HG02970 (cell line): ENCODE results near the gene LIN7C.
A peak's percentile ranks its signal among the peaks of the same experiment; 100 is the strongest.
"Not testable (repeated sequence)": the region's sequence is repeated elsewhere in the genome, so short reads cannot be mapped to it uniquely, and the experiment has no call there.

Source experiments
- ATAC-seq: cut with Tn5 transposase; IDR thresholded peaks from one replicate; pipeline ENCODE4 v1.9.1; 2021; ENCODE audit warnings: mild to moderate bottlenecking, moderate library complexity, moderate number of reproducible peaks; ENCODE audit not compliant: unreplicated experiment, low FRiP score

LIN7C gene

GRCh38 chr11:27506200-27507182 is at the start of gene LIN7C:
Gene LIN7C, minus strand, starts transcription at chr11:27506769. Its CDS starts 17 bp downstream, at chr11:27506752.
- peak; percentile 97 for ATAC-seq

DNA sequence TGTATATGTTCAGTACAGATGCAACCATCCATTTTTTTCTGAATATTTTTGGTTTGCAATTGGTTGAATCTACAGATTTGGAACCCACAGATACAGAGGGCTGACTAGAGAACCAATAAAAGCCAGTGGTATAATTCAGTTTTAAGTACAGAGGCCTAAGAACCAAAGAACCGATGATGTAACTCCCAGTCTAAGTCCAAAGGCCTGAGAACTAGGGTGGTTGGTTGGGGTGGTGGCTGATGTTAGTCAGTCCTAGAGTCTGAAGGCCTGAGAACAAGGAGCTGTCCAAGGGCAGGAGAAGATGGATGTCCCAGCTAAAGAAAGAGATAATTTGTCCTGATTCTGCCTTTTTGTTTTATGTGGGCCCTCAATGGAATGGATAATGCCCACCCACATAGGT is 48.7 kb upstream of the LIN7C start:
- no peak for ATAC-seq

GRCh38 chr11:27553186-27553585 is 46.6 kb upstream of the LIN7C start:
- ATAC-seq = no peak

- ATAC-seq = no peak
These were observed 45.8 kb upstream of the LIN7C start for GRCh38 chr11:27552341-27552740.

DNA sequence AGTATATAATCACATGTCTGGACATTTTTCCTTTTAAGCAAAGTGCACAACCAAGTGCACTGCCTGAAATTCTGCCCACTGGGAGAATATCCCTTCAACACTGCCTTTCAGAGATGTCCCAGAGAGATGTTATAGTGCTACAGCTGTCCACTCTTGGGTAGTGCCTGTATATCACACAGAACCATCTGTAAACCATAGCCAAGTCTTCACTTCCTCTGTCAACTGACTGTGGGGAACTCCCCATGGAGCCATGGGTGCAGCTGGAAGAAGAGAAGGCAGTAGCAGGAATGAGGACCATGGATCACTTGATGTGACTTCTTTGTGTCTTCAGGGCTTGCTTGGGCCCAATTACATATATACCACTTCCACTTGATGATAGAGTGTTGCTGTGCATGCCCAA is 44.6 kb upstream of the LIN7C start:
- no peak for ATAC-seq

DNA sequence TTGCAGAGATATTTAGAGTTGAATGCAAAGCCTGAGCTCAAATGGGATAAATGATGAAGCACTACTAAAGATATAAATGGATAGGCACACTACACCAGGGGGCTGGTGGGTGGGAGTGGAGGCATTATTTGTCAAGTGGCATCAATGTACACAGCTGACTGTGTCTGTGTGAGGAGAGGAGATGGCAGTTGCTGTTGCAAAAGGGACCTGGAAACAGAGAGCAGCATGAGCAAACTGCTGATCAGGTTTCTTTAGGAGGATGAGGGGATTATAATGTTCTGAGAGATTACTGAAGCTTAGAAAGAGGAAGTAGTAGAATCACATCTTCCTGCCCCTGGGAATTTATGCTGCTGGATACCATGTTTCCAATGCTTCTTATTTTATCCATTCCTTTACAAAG is 39.4 kb upstream of the LIN7C start:
- ATAC-seq = no peak

DNA sequence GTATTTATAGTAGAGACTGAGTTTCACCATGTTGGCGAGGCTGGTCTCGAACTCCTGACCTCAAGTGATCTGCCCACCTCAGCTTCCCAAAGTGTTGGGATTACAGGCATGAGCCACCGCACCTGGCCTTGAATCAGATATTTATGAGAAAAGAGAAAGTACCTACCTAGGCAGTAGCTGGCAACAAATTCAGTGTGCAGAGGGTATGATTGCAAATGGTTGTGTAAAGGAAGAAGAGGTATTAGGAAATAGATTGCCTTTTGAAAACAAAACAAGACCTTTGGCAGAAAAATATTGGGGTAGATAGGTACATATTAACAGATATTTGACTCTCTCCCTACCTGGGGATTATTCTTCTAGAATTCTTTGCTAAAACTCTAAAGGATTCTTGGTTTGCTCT is 38.5 kb upstream of the LIN7C start:
- ATAC-seq = no peak

DNA sequence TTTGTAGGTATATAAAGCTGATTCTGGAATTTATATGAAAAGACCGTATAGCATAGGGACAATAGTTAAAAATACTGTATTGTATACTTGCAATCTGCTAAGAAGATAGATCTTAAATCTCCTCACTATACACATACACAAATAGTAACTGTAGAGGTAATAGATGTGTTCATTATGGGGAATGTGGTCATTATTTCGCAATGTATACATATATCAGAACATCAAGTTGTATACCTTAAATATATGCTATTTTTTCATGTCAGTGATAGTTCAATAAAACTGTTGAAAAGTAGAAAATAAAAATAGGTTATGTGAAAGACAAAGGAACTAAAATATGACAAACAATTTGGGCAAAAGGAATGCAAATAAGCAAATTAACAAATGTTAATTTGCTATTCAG is 35.2 kb upstream of the LIN7C start:
- ATAC-seq = no peak

- no peak for ATAC-seq
These were observed 33.5 kb upstream of the LIN7C start for GRCh38 chr11:27540051-27540450.

DNA sequence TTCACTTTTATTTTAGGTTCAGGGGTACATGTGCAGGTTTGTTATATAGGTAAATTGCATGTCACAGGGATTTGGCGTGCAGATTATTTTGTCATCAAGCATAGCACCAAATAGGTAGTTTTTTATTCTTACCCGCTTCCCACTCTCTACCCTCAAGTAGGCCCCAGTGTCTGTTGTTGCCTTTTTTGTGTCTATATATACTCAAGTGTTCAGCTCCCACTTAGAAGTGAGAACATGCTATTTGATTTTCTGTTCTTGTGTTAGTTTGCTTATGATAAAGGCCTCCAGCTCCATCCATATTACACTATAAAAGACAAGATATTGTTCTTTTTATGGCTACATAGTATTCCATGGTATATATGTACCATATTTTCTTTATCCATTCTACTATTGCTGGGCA is 28.5 kb upstream of the LIN7C start:
- no peak for ATAC-seq

DNA sequence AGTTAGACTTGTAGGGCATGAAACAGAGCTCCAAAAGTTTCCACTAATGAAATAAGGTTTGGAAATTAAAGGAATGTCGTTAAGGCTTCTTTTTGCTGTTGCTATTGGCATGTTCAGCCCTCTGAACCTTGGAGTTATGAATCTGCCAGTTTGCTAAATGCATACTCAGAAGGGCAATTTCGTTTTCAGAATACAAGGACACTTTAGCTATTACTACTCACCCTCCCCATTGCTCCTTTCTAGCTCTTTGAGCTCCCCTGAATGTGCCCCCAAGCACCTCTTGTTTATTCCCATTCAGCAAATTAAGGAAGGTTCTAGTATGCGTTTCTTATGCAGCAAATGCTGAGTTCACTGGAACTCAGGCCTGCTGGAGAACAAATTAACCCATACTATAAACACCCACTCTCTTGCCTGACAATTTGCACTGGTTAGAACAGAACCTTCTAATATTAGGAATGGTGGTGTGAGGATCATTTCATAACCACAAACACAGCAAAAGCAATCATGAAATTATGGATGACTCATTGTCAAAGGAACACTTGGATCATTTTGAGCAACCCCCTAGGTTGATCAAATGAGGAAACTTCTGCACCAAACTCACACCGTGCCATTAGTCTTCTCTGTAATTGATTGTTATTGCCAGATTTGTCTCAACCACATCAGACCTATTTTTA is 26.2 kb upstream of the LIN7C start:
- no peak for ATAC-seq

DNA sequence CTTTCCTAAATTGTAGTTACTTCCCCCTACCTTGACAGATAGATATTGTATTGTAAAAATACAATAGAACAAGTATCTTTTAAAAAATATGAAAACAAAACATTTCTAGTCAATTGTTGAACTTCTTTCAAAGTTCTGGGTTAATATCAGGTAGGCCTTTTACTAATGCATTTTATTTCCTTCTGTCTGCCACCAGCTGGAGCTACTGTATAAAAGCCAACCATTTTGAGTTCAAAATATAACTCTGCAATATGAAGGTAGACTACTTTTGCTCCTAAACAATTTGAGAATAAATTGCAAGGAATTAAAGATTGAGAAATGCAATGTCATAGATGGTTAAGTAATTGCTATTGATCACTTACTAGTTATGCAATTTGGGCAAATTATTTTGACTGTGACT is 22.1 kb upstream of the LIN7C start:
- ATAC-seq = no peak

- ATAC-seq = no peak
These were observed 20.0 kb upstream of the LIN7C start for GRCh38 chr11:27526535-27526934.

DNA sequence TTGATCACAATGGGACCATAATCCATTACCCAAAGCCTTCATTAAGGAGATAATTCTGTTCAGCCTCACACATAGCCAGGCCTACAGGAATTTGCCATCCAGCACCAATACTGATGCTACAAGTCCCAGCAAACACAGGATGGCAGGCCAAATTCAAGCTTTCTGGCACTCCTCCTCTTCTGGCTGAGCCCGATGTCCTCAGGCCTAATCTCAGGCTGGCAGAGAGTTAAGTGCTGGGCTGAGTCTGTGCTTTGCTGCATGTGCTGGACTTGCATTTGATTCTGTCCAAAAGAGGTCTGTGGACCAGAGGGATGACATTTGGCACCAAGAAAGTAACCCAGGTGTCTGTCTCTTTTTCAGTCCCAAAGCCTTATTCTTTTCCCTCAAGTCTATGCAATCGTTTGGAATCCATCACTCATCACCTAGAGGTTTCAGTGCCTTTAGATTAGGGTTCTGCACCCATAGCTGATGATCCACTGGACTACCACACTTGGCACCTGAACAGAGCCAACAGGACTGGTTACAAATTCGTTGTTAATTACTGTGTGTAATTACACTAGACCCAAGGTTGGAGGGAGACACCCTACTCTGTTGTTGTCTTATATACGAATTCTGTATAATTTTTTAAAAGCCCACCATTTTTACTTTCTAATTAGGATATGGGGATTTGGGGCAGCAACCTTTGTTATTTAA is 19.4 kb upstream of the LIN7C start:
- ATAC-seq = no peak

DNA sequence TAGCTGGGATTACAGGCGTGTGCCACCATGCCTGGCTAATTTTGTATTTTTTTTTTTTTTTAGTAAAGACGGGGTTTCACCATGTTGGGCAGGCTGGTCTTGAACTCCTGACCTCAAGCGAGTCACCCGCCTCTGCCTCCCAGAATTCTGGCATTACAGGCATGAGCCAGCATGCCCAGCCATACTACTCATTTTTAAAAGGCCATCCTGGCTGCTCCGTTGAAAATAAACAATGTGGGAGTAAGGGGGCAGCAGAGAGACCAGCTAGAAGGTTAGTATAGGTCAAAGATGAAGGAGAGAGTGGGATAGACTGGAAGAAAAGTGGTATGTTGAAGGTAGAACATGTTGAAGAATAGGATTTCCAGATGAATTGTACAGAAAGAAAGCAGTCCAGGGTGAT is 17.6 kb upstream of the LIN7C start:
- ATAC-seq = no peak

DNA sequence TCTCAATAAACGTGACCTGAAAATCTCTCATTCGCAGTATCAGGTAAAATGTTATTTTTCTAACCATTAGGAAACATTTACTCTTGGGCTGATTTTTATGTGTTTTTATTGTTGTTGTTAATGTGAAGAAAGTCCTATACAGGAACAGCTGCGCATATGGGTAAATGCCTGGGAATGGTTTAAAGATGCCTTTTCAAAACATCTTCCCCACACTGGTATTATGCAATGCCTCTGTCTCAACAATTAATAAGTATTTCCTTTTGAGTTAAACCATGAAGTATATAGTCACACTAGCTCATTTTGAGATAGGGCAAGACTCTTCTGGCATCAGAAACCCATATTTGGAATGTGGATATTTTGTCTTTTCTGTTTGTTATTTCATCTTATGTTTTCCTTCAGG is 13.7 kb upstream of the LIN7C start:
- no peak for ATAC-seq

DNA sequence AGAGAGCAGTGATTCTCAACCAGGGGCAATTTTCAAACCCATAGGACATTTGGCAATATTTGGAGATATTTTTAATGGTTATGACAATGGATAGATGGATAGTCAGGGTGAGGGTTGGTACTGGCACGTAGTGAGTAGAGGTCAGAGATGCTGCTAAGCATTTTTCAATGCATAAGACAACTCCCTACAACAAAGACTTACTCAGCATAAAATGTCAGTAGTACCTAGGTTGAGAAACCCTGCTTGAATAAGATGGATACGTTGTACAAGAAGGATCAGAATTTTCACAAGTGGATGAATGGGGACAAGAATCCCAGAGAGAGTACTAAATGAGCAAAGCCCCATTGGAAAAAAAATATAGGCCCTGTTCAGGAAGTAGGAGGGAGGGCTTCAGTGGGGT is 11.9 kb upstream of the LIN7C start:
- ATAC-seq = no peak

DNA sequence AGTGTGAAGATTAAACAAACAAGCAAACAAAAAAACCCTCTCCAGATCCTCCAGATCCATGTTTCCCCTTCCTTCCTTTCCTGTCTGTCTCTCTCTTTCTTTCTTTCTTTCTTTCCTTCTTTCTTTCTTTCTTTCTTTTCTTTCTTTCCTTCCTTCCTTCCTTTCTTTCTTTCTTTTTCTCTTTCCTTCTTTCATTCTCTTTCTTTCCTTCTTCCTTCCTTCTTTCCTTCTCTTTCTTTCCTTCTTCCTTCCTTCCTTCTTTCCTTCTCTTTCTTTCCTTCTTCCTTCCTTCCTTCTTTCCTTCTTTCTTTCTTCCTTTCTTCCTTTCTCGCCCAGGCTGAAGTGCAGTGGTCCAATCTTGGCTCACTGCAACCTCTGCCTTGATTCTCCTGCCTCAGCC is 10.9 kb upstream of the LIN7C start:
- not testable (repeated sequence) for ATAC-seq

- no peak for ATAC-seq
These were observed 8.0 kb upstream of the LIN7C start for GRCh38 chr11:27514558-27514957.

DNA sequence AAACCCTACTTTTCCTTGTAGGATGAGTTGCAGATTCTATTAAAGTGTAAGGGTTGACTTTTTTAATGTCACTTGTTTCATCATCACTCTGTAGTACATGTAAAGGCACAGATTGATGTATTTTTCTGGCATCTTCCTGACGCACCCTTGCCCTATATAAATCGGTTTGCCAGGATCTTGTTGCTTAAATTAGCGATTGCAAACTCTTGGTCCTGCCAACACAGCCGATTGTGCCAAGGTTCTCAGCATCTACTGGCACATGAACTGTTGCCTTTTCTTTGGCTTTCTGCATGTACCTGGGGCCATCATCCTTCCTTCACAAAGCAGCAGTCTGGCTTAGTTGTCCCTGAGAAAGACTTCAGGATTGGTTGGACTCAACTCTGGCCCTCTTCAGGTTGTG is 7.5 kb upstream of the LIN7C start:
- no peak for ATAC-seq

- no peak for ATAC-seq
These were observed 6.8 kb upstream of the LIN7C start for GRCh38 chr11:27513389-27513788.
